Testis (tissue), 2 donors: Measurements from ENCODE around the gene MAEA.

ENCODE experiments used
- CTCF ChIP-seq, 3 experiments: fragments of 450-650 bp in 2 of 3; fragments of 200-600 bp in 1 of 3; sonication (generic) in 1 of 3; IDR thresholded peaks; one replicate each; pipeline ENCODE4 v1.5.1; 2016 to 2019; ENCODE audit warnings: antibody characterized with exemption in 3 of 3, mild to moderate bottlenecking in 2 of 3, moderate library complexity in 1 of 3
- POLR2A ChIP-seq: fragments of 450-650 bp; IDR thresholded peaks from one replicate; pipeline ENCODE4 v1.6.1; 2017; ENCODE audit warnings: antibody characterized with exemption, mild to moderate bottlenecking, moderate library complexity

GRCh38 chr4:1274871-1275270 lies 14.8 kb upstream of the MAEA start:
- TF ChIP-seq POLR2A (no peak), CTCF (IDR thresholded peaks at IDR 0.05) (no peak)
